Measurements from ENCODE around the gene MACROD1.

Gene MACROD1

DNA sequence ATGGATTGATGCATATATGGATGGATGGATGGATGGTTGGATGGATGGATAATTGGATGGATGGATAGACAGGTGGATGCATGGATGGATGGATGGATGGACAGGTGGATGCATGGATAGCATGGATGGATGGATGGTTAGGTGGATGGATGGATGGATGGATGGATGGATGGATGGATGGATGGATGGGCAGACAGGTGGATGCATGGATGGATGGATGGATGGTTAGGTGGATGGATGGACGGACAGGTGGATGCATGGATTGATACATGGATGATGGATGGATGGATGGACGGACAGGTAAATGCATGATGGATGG, 52.5 kb downstream of the MACROD1 start:
- DNase-seq (ENCODE audit: low read depth in 2 of 2) = no peak

DNA sequence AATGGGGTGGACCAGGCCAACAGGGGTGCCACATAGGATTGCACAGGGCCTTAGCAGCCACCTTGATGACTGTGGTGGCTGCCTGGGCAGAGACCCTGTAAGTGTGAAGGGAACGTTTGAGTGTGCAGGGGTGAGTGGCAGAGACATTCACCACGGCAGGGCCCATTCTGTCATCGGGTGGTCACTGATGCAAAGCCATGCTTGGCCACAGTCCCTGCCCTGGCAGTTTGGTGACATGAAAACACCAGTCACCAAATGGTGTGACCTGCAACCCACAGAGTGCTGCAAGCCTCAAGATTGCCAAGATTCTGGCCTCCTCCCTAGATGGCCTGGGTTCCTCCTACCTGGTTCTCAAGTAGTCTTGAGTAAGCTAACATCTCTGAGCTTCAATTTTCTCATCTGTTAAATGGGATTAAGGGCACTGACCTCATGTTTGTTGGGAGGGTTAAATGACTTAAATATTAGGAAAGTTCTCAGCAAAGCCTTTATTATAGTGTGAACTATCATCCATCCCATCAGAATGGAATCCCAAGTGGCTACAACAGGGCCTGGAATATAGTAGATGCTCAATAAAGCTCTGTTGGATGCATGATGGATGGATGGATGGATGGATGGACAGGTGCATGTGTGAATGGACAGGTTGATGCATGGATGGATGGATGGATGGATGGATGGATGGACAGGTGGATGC, 53.0 kb downstream of the MACROD1 start:
- no peak for DNase-seq (ENCODE audit: low read depth in 2 of 2)

DNA sequence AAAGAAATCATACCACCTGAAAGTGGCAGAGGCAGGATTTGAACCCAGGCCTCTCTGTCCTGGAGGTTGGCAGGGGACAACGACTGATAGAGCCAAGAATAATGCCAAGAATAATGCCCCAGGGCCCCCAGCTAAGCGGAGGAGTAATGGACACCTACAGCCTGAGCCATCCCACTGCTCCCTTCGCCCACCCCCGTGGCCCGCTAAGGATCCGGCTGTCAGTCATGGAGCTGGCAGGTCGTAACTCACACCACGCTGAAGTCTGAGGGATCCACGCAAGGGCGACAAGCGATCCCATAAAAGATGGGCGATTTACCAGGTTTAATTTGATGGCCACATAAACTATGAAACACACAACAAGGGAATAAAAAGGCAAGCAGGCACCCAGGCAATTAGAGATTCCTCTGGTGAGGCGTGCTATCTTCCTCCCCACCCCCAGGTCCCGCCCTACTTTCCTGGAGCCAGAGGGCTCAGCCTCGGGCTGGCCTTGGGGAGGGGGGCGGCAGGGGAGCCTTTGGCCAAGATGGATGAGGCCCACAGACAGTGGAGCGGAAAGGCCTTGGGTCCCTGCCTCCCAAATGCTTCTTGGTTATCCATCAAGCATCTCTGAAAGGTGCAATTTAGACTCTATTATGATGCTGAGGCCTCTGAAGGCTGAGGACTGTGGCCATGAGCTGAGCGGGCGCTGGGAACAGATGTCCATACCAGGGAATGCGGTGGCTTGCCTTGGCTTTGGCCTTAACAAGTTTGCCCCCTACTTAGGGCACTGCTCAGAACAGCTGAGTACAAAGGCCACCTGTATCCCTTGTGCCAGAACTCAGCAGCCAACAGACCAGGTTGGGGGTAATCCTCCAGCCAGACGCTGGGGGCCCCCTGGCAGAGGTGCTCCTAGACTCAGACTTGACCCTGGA, 55.2 kb downstream of the MACROD1 start:
- DNase-seq (ENCODE audit: low read depth in 2 of 2) = no peak

DNA sequence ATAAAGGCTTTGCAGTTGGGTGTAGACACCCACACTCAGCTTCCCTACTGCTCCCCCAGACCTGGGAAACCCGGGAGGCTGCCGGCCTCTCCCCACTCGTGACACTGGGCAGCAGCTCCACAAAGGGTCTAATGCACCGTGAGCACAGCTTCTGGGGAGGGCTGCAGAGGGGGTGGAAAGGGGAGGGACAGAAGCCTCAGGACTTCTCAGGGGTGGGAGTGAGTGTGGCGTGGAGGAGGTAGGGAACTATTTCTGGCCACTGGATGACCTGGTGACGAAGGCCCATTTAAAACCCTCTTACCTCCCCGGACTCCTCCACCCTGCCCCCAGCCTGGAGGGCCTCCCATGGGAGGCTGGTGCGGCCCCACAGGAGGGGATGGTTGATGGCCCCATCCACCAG, 56.6 kb downstream of the MACROD1 start:
- DNase-seq (ENCODE audit: low read depth in 2 of 2) = no peak

DNA sequence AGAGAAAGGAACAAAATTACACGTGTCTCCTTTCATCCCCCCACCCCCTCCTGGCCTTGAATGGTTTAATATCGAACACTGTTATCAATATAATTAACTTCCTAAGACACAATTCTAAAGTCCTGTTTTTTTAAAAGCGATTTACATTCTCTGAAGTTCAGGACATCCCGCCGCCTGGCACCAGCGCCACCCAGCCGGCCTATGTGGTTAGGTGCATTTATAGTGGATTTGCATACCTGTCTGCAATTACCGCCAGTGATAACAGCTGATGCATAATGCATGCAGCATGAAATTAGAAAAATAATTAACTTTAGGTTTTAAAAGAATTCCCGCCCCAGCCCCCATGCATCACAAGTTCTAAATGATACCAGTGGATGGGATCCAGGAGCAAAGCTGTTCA, 58.6 kb downstream of the MACROD1 start:
- no peak for DNase-seq (ENCODE audit: low read depth in 2 of 2)

DNA sequence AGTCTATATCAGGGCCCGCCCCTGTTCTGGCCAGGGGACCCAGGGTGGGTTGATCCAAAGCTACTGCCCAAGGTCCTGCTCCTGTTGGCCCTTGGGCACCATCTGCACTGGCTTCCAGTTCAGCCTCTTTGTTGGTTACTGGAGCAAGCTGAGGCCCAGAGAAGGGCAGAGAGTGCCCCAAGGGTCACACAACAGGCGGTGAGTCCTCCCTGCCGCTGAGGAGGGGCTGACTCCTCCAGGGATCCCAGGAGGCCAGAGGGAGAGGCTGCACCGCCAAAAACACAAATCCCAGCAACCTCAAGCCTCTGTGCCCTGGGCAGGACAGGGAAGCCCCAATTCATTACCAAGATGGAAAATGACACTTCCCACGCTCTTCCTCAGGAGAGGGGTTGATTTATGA, 61.3 kb downstream of the MACROD1 start:
- no peak for DNase-seq (ENCODE audit: low read depth in 2 of 2)

DNA sequence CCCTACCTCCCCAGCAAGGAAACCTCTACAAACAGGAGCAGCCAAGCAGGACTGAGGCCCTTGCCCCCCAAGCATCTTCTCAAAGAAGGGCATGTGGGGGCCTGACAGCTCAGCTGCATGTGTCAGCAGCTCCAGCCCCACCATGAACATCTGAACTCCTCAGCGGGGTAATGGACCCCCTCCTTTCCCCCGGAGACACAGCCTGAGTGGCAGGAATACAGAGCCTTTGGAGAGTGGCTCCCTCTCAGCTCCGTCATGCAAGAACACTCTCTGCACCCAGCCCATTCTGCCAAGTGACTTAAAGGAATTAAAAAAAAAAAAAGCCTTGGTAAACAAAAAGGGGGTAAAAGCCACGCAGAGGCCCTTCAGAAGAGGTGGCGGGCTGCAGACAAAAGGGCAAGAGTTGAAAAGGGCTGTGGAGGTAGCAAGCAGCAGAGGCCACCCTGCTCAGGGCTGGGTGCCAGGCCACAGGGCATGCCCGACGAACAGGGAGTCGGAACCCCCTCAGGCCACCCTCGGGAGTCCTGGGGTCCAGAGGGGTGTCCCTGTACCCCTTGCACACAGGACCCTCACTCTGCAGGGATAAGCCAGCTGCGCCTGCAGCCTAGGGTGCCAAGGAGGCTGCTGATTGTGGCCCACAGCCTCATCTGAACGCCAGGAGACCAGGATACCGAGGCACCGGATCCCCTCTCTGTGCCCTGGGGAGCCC, 62.5 kb downstream of the MACROD1 start:
- DNase-seq (ENCODE audit: low read depth in 2 of 2) = no peak

DNA sequence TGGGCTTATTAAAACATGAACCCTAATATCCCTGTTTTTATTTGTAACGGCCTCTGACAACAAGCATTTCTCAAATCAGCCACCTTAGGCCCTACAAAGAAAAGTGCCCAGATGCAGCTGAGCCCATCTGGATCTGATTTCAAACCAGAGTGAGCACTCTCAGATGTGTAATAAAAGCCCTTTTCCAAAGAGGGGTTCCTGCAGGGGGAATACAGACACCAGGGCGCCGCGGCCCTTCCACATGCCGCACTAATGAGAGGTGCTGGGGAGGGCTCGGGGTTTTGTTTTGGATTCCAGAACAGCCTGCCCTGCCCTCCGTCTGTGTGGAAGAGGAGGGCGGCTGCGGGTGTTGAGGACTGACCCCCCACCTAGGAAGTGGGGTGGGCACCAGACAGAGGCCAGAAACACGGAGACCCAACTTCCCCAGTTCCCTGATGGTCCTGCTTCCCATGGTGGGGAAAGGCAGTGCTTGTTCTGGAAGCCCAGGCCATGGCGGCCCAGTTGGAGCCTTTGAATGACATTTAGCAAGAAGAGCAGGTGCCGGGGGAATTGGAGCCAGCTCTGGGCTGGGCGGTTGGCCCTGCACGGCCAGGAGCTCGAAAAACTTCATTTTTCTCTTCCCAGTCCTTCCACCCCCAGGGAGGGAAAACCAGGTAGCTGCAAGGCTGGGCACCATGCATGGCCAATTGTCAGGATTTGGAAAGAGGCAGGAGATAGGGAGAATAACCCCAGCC, 63.7 kb downstream of the MACROD1 start:
- peak; percentile 36 to 37 for DNase-seq (ENCODE audit: low read depth in 2 of 2)

DNA sequence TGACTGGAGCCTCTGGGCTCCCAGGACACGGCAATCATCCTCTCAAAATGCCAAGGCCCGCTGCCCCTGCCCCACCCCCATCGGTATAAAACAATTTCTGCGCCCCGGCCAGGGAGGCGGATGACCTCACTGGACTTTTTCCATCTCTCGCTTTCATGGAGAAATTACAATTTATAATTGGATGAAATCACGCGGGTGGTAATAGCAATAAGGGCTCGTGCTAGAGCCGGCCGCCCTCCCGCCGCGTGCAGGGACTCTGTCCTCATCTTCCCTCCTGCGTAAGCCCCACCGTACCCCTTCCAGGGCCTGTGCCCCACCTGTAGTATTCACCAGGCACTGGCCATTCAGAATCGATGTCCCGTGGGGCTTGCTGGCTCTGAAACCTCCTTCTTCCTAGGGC, 64.5 kb downstream of the MACROD1 start:
- no peak for DNase-seq (ENCODE audit: low read depth in 2 of 2)

DNA sequence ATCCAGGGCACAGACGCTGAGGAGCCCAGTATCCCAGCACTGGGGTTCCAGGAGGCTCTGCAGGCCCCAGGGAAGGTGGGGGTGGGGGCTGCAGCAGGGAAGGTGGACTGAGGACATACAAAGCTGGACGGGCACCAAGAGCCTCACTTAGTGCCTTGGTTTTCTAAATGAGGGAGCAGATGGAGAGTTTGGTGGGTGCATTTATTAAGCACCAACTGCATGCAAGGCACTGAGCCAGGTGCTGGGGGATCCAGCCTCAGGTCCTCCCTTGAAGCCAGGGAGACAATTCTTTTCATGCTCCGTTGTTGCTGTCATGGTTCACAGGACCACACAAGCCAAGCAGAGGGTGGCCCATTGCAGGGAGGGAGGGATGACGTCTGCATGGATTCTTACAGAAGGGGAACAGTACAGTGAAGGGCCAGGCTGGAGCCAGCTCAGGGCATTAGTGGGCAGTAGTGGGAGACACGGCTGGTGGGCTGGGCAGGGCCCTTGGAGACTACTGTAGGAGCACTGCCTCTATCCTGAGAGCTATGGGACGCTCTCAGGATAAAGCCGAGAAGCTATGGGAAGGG, 65.0 kb downstream of the MACROD1 start:
- no peak for DNase-seq (ENCODE audit: low read depth in 2 of 2)

DNA sequence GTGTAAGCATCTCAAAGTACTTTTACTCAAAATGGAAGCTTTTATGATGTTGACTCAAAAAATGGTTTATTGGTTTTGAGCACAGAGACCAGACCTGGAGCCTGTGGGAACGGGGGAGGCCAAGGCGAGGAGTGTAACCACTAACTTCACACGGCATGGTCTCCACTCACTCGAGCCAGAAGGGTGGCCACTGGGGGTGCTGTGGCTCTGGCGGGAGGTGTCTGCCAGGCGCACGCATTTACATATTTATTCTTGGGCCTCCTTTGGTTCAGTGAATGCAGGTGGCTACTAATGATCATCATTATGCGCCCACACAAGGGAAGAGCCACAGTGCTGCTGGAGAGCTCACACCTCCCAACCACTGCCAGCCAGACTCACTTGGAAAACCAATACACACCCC, 65.6 kb downstream of the MACROD1 start:
- DNase-seq (ENCODE audit: low read depth in 2 of 2) = no peak

DNA sequence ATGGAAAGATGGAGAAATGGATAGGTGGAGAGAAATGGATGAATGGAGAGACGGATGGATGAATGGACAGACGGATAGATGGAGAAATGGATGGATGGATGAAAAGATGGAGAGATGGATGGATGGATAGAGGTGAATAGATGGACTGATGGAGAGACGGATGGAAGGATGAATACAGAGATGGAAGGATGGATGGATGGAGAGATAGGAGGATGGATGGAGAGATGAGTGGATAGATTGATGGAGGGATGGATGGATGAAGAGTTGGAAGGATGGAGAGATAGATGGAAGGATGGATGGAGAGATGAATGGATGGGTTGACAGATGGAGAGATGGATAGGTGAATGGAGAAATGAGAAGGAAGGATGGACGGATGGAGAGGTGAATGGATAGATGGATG, 66.5 kb downstream of the MACROD1 start:
- no peak for DNase-seq (ENCODE audit: low read depth in 2 of 2)

DNA sequence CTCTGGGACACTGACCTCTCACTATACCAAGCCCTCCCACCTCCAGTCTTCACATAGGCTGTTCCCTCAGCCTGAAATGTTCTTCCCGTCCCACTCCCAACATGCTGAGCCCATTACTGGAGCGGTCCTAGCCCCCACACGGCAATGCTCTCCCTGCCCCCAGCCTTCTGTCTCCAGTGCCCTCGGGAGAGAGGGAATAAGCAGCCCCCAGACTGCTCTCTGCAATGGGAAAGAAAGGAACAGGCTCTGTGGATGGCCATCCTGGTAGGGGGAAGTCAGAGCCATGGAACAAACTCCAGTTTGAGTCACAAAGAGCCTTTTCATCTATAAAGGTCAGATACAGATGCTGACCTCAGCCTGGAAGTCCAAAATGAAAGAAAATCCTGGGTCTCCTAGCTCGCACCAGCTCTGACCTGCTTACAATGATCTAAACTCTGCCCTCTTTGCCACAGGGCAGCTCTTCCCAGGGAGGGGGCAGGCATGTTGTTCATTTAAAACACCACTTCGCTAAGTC, 67.5 kb downstream of the MACROD1 start:
- DNase-seq (ENCODE audit: low read depth in 2 of 2) = no peak

DNA sequence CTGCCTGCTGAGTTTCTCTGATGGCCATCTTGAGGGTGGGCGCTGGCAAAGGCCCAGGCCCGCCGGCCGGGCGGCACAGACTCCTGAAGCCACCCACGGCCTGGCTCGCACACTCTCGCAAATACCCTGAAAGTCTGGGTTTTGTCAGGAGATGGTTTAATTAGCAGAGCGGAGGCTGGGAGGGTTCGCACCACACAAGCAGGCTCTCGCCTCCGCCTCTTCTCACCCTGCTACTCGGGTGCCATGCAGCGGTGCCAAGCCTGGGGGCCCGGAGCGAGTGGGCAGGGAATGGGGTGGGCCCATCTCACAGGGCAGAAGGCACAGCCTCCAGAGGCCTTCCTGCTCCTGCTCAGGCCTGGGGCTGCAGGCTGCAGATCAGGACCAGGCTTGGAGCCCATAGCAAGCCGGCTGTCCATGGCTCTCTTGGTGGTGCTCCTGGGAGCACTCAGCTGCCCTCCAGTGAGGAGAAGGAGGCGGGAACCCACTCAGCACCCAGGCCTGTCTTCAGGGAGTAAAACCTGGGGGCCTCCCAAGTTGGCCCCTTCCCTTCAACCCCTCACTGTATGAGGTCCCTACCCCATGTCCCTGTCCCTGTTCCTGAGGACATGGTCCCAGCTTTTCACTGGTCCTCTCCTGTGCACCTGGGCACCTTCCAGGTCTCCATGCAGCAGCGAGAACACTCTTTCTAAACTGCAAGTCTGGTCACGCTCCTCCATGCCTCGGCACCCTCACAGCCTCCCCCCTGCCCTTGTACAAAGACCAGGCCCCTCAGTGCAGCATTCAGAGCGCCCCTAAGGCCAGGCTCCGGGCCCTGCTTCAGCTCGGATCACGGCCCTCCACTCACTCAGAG, 68.2 kb downstream of the MACROD1 start:
- no peak for DNase-seq (ENCODE audit: low read depth in 2 of 2)

DNA sequence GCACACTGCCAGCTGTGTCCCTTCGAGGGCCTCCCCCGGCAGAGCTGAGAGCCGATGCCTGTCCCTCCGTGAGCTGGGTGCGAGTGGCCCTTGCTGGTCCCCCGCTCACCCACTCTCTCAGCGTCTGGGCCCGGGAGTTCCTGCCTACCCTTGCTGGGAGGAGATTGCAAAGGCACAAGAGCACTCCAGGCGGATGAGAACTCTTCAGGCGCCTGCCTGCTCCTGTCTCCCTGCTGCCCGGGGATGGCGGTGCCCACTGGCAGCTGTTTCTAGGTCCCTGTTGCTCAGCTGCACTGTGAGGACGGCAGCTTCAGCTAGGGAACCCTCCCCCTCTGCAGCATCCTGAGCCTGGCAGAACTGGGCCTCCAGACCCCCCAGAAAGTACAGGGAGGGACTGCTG, 69.1 kb downstream of the MACROD1 start:
- DNase-seq (ENCODE audit: low read depth in 2 of 2) = no peak

DNA sequence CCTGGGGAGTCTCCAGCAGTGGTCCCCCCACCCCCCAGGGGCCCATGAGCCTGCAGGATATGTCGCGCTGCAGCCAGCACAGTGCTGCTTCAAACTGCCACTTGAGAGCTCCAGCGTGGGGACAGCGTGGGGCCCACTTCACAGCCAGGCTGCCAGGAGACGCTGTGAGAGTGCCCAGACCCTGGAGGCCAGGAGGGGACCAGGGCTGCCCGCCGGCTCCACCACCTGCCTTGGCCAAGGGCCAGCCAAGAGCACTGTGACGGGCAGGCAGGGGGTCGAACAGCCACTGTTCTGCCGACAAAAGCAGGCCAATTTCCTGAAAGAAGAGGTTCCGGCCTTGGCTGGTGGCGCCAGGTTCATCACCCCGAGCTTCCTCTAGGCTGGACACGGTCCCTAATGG, 70.0 kb downstream of the MACROD1 start:
- no peak for DNase-seq (ENCODE audit: low read depth in 2 of 2)

DNA sequence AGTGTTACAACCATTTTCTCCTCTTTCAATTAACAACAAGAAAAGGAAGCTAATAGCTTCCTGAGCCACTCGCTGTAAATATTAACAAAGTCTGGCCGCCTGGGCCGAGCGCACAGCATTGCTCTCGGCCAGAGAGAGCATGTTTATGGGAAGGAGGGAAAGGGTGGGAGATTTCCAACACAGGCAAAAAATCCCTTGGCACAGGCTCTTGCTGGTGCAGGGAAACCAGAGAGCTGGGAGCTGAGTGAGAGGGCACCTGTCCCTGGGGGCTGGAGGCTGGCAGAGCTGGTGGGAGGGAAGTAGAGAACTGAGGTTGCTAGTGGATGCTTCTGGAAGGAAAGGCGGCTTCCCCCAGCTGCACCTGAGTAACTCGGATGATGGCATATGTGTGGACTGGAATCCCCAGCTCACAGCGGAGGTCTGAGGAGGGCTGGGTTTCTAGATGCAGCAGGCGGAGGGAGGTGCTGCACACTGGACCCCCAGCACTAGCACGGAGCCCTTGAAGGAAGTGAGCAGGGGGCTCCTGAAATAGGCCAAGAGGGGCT, 70.6 kb downstream of the MACROD1 start:
- no peak for DNase-seq (ENCODE audit: low read depth in 2 of 2)

DNA sequence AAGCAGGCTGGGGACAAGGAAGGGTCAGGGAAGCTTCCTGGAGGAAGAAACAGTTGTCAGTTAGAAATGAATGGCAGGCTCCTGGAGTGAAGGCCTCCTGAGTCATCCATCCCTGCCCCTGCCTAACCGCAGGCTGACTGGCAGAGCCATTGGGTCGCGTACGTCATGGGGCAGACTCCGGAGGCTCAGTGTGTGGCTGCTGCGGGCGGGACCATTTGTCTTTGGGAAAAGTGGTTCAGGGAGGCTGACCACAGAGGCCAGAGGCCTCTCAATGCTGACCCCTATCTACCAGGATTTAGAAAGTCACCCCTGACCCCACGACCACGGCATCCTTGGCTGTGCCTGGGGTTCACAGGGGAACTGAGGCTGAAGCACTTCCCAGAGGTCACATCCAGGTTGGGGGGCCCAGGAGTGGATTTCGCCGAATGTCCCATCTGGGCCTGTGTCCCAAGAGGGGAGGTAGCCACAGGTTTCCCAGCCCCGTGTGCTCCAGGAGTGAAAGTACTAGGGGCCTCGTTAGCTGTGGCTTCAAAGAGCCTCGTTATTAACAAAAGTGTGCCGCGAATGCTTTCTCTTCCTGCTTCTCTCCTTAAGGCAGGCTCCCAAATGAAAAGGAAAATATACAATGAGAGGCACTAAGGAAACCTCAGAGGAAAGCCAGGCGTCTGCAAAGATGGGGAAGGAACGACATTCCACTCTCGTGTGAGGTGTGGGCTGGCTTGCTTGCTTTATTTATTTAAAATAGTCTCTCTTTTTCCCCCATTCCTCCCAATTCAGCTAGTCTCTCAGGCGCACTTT, 71.3 kb downstream of the MACROD1 start:
- DNase-seq (ENCODE audit: low read depth in 2 of 2) = no peak

DNA sequence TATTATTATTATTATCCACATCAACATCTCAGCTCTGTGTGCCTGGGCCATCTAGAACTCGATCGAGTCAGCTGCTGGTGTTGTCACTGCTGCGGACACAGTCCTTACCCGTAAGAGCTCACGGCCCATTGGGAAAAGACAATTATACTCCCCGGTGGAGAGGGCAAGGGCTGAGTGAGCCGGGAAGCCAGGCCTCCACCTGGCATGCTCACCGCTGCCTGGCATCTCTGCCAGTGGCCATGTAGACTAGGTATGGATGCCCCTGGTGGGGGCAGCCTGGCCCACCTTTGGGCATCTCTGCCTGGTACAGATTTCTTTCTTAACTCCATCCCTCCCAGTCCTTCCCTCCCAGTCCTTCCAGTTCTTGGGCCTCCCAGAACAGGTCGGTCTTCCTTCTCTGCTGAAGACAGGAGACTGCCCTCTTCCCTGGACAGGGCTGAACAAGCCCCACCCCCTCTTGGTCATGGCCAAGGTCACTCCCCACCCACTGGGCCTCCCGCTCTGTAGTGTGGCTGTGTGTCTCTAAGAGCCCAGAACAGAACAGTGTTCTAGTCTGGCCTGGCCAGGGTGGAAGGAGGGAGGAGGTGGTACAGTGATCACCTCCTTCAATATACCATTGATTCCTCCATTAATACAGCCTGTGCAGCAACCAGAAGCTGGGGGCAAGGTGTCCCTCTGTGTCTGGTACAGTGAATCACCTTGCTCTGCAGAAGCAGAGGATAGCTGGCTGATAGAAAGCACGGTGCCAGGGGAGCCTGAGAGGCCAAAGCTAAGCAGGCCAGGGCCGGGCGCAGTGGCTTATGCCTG, 72.5 kb downstream of the MACROD1 start:
- DNase-seq (ENCODE audit: low read depth in 2 of 2) = no peak
